K562 (cell line): ENCODE results near the gene APCDD1. TPM values are rescaled to one million over a fixed set of nuclear protein-coding genes. Genes with fewer than 3 reads are reported as not detected.

Experiments used
- ATF7 ChIP-seq: fragments of 450-650 bp; IDR thresholded peaks from 2 replicates; pipeline ENCODE4 v1.7.1; 2014; ENCODE audit warnings: mild to moderate bottlenecking, moderate library complexity
- BACH1 ChIP-seq: fragments of 200-800 bp; sonication (Bioruptor generic); IDR thresholded peaks from 2 replicates; pipeline ENCODE4 v1.6.1; 2016; ENCODE audit warnings: missing genetic modification characterization, missing compliant biosample characterization
- E2F5 ChIP-seq: sonication (generic); formaldehyde crosslinking; IDR thresholded peaks from 2 replicates; pipeline ENCODE4 v1.8.0; 2022; ENCODE audit warnings: mild to moderate bottlenecking, missing genetic modification reagents
- HEY1 ChIP-seq: fragments of 250-450 bp; sonication (Bioruptor Pico); IDR thresholded peaks from 2 replicates; pipeline ENCODE4 v1.5.0; 2020; ENCODE audit warnings: mild to moderate bottlenecking, moderate library complexity, borderline replicate concordance
- KAT7 ChIP-seq: sonication (generic); formaldehyde crosslinking; IDR thresholded peaks from 2 replicates; pipeline ENCODE4 v1.8.0; 2022; ENCODE audit warnings: missing genetic modification reagents, mild to moderate bottlenecking, borderline replicate concordance
- NBN ChIP-seq: fragments of 450-650 bp; IDR thresholded peaks from 2 replicates; pipeline ENCODE4 v1.6.1; 2016; ENCODE audit warnings: low read depth, mild to moderate bottlenecking
- NRF1 ChIP-seq, 2 experiments: fragments of 450-650 bp; IDR thresholded peaks in 1 of 2; conservative IDR thresholded peaks in 1 of 2; 2 replicates each; pipeline ENCODE4 v1.6.1; 2014; ENCODE audit warnings: mild to moderate bottlenecking in 2 of 2
- PHB2 ChIP-seq: fragments of 450-650 bp; IDR thresholded peaks from 2 replicates; pipeline ENCODE4 v1.6.1; 2017; ENCODE audit warnings: low read depth
- POLR2A ChIP-seq: fragments of 450-650 bp; conservative IDR thresholded peaks from 2 replicates; pipeline ENCODE4 v1.6.1; 2016
- SLC30A9 ChIP-seq: fragments of 250-450 bp; sonication (Bioruptor Pico); IDR thresholded peaks from 2 replicates; pipeline ENCODE4 v1.8.0; 2022; ENCODE audit warnings: mild to moderate bottlenecking, moderate library complexity
- SRSF7 ChIP-seq: fragments of 200-400 bp; formaldehyde crosslinking; optimal IDR thresholded peaks from 2 replicates; pipeline ENCODE3; 2017; ENCODE audit warnings: mild to moderate bottlenecking, low read depth, low read length
- STAT5A ChIP-seq: IDR thresholded peaks from 2 replicates; pipeline ENCODE4 v1.6.1; 2012; ENCODE audit warnings: low read length, inconsistent platforms, borderline replicate concordance
- TCF7L2 ChIP-seq: fragments of 150-350 bp; IDR thresholded peaks from 2 replicates; pipeline ENCODE4 v1.6.1; 2016; ENCODE audit warnings: low read depth, mild to moderate bottlenecking, low read length, moderate library complexity
- THAP7 ChIP-seq: fragments of 250-450 bp; sonication (Bioruptor Pico); IDR thresholded peaks from 2 replicates; pipeline ENCODE4 v1.5.0; 2021
- TSC22D4 ChIP-seq: fragments of 450-650 bp; IDR thresholded peaks from 2 replicates; pipeline ENCODE4 v1.6.1; 2016; ENCODE audit warnings: missing genetic modification characterization, missing biosample characterization, control low read depth
- ZBTB7A ChIP-seq: IDR thresholded peaks from 2 replicates; pipeline ENCODE4 v1.6.1; 2011; ENCODE audit warnings: low read depth, mild to moderate bottlenecking, low read length, moderate library complexity, borderline replicate concordance; ENCODE audit not compliant: control insufficient read depth
- ZNF217 ChIP-seq: sonication (generic); formaldehyde crosslinking; IDR thresholded peaks from 2 replicates; pipeline ENCODE4 v1.8.0; 2022; ENCODE audit warnings: mild to moderate bottlenecking, missing genetic modification reagents
- ZNF41 ChIP-seq: fragments of 250-450 bp; sonication (Bioruptor Pico); conservative IDR thresholded peaks from 2 replicates; pipeline ENCODE4 v1.4.0; 2020; ENCODE audit warnings: mild to moderate bottlenecking
- polyA plus RNA-seq, 8 experiments: library from polyadenylated mRNA; depleted of rRNA in 4 of 8; stranded (reverse) in 5 of 8; unstranded in 3 of 8; fragments of >200 nt; fragmentation: Nextera tagmentation in 2 of 8; fragmentation: Illumina TruSeq in 1 of 8; extraction: Ambion mirVana in 2 of 8; extraction: Trizol in 1 of 8; gene quantifications; 2 replicates each; pipeline versions ENCODE4 v1.2.1 to v1.2.3, GENCODE V29; 2011 to 2014; ENCODE audit warnings: inconsistent platforms in 1 of 8, missing spikeins in 1 of 8
- total RNA-seq, 7 experiments: library from RNA; depleted of rRNA in 6 of 7; stranded (reverse); fragments of >200 nt in 6 of 7; fragmentation: Illumina TruSeq in 2 of 7; extraction: Trizol in 2 of 7; gene quantifications; 2 replicates each; pipeline versions ENCODE4 v1.2.1 to v1.2.3, GENCODE V29; 2011 to 2021; ENCODE audit warnings: low replicate concordance in 1 of 7
- TF ChIP-seq, protein P1 (sequence below): sonication (generic); formaldehyde crosslinking; IDR thresholded peaks from 2 replicates; pipeline ENCODE4 v1.5.0; 2020; ENCODE audit warnings: missing genetic modification reagents
- TF ChIP-seq, protein P2 (sequence below): sonication (generic); formaldehyde crosslinking; IDR thresholded peaks from 2 replicates; pipeline ENCODE4 v1.8.0; 2022; ENCODE audit warnings: missing genetic modification reagents, mild to moderate bottlenecking, borderline replicate concordance
- TF ChIP-seq, protein P3 (sequence below): fragments of 250-450 bp; sonication (Bioruptor Pico); IDR thresholded peaks from 2 replicates; pipeline ENCODE4 v1.8.0; 2022; ENCODE audit warnings: moderate library complexity, mild to moderate bottlenecking, inconsistent platforms
- TF ChIP-seq, protein P4 (sequence below): fragments of 250-450 bp; sonication (Bioruptor Pico); IDR thresholded peaks from 2 replicates; pipeline ENCODE4 v1.5.0; 2021

APCDD1 gene
- total and polyA plus RNA-seq, 9 of the 15 experiments (the other 6 are each of a cell fraction or from before 2014, with no cell fraction given) = 0.07 TPM; not detected in 8

- TF ChIP-seq KAT7 (CRISPR knock-in tag) = 0 out of 2 replicates have a peak, but pooled peaks have one; percentile 35
- peak; percentile 84 for TF ChIP-seq POLR2A
- TF ChIP-seq, protein P1, sequence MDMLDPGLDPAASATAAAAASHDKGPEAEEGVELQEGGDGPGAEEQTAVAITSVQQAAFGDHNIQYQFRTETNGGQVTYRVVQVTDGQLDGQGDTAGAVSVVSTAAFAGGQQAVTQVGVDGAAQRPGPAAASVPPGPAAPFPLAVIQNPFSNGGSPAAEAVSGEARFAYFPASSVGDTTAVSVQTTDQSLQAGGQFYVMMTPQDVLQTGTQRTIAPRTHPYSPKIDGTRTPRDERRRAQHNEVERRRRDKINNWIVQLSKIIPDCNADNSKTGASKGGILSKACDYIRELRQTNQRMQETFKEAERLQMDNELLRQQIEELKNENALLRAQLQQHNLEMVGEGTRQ (CRISPR knock-in tag) = no peak
- TF ChIP-seq ATF7 = peak; percentile 84
- no peak for TF ChIP-seq TCF7L2
- no peak for TF ChIP-seq TSC22D4
- TF ChIP-seq, protein P2, sequence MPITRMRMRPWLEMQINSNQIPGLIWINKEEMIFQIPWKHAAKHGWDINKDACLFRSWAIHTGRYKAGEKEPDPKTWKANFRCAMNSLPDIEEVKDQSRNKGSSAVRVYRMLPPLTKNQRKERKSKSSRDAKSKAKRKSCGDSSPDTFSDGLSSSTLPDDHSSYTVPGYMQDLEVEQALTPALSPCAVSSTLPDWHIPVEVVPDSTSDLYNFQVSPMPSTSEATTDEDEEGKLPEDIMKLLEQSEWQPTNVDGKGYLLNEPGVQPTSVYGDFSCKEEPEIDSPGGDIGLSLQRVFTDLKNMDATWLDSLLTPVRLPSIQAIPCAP = no peak
- no peak for TF ChIP-seq NBN
- TF ChIP-seq HEY1 (CRISPR knock-in tag) = no peak
- no peak for TF ChIP-seq SLC30A9 (CRISPR knock-in tag)
- TF ChIP-seq, protein P3, sequence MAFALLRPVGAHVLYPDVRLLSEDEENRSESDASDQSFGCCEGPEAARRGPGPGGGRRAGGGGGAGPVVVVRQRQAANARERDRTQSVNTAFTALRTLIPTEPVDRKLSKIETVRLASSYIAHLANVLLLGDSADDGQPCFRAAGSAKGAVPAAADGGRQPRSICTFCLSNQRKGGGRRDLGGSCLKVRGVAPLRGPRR (CRISPR knock-in tag) = no peak
- peak; percentile 47; the same call in 1 of the 2 replicates for TF ChIP-seq ZBTB7A
- no peak for TF ChIP-seq ZNF217 (CRISPR knock-in tag)
- peak; percentile 100 for TF ChIP-seq NRF1 (conservative IDR thresholded peaks at IDR 0.05 in 1 of 2, IDR thresholded peaks at IDR 0.05 in 1 of 2)
- TF ChIP-seq, protein P4, sequence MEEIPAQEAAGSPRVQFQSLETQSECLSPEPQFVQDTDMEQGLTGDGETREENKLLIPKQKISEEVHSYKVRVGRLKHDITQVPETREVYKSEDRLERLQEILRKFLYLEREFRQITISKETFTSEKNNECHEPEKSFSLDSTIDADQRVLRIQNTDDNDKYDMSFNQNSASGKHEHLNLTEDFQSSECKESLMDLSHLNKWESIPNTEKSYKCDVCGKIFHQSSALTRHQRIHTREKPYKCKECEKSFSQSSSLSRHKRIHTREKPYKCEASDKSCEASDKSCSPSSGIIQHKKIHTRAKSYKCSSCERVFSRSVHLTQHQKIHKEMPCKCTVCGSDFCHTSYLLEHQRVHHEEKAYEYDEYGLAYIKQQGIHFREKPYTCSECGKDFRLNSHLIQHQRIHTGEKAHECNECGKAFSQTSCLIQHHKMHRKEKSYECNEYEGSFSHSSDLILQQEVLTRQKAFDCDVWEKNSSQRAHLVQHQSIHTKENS (CRISPR knock-in tag) = no peak
- TF ChIP-seq THAP7 (CRISPR knock-in tag) = no peak
- TF ChIP-seq ZNF41 = no peak
- no peak for TF ChIP-seq SRSF7
- TF ChIP-seq PHB2 = no peak
- TF ChIP-seq STAT5A = no peak
- no peak for TF ChIP-seq E2F5 (CRISPR knock-in tag)
- TF ChIP-seq BACH1 (tag) = no peak
Measured at GRCh38 chr18:10525697-10526560, 71.5 kb downstream of the APCDD1 start, which contains the start of gene NAPG (continued).
